Mucosa of descending colon (tissue), 3 donors: Measurements from ENCODE around the gene MCC. TPM values are rescaled to one million over a fixed set of nuclear protein-coding genes. Genes with fewer than 3 reads are reported as not detected.

Source experiments
- ATAC-seq: fragments of 200-7000 bp; cut with Tn5 transposase; one replicate; pipeline ENCODE4 v1.9.1; 2020; ENCODE audit warnings: mild to moderate bottlenecking, moderate library complexity
- DNase-seq, 3 donors: peaks; one replicate each; pipeline ENCODE4 v3.0.0-alpha.2; 2020
- H3K36me3 ChIP-seq: fragments of 200-600 bp; one replicate; pipeline ENCODE4 v1.8.0; 2021; ENCODE audit warnings: low read depth, mild to moderate bottlenecking
- H3K4me1 ChIP-seq: fragments of 200-600 bp; one replicate; pipeline ENCODE4 v1.8.0; 2021; ENCODE audit warnings: low read depth, mild to moderate bottlenecking
- H3K4me3 ChIP-seq: fragments of 200-600 bp; one replicate; pipeline ENCODE4 v1.8.0; 2021; ENCODE audit warnings: mild to moderate bottlenecking
- H3K9me3 ChIP-seq: fragments of 200-600 bp; one replicate; pipeline ENCODE4 v1.8.0; 2021; ENCODE audit warnings: mild to moderate bottlenecking
- CTCF ChIP-seq: fragments of 200-600 bp; IDR thresholded peaks from one replicate; pipeline ENCODE4 v1.8.0; 2022; ENCODE audit warnings: antibody characterized with exemption, mild to moderate bottlenecking
- intact Hi-C, 2 donors: fragments of 100-400 bp; cut with DNase I in 1 of 2; cut with micrococcal nuclease in 1 of 2; formaldehyde crosslinking; loops; one replicate each; pipeline versions ENCODE4 v1.11.0 to v1.11.1; 2022; cut with DNase I, micrococcal nuclease
- total RNA-seq, 3 donors: library from RNA; stranded (reverse); fragmentation: NEBNext Ultra II Directional in 2 of 3; extraction: Animal tissue kit (Norgen Biotek cat#: 25700) in 2 of 3; gene quantifications; one replicate each; pipeline versions ENCODE4 v1.2.1 to v1.2.4, GENCODE V29; 2021 to 2023
- donor health status: DM: no; HTN: no; CAD: no; lungs with moderate emphysema.
- donor health status: DM: no; HTN: no; CAD: no.
- donor health status: DM: no; HTN: yes; CAD: no.

The MCC gene
- total RNA-seq, 3 donors from 2014 or later, result 1.5 to 7.4 (median 4.4) TPM

DNA sequence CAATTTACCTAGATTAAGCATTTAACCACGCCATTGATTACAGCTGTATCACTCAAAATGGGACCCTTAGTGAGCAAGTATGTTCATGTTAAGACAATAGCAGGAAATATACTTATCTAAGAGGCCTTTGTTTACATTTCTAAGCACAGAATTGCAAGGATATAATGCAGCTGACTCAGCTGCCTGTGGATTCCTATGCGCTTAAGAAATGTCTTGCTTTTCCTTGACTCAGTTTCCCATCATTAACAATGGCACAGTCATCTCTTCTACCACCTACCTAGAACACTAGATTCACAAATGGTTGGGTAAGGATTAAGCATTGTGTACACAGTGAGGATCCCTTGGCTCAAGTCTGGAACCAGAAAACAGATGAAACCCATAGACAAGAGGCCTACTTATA, 217.2 kb downstream of the MCC start:
- H3K4me3 ChIP-seq, result no peak overlapping the region
- no peaks in the 10 kb centered on the region for H3K36me3 ChIP-seq
- DNase-seq (no peak), ATAC-seq (no peak)
- no peaks in the 10 kb centered on the region for H3K9me3 ChIP-seq
- no peak for TF ChIP-seq CTCF
- intact Hi-C loops, result no loop called here
- no peaks in the 10 kb centered on the region for H3K4me1 ChIP-seq

GRCh38 chr5:113270086-113270485, 218.2 kb downstream of the MCC start:
- no peak for DNase-seq
- H3K36me3 ChIP-seq, result no peaks in the 10 kb centered on the region
- no peaks in the 10 kb centered on the region for H3K9me3 ChIP-seq
- no peak for TF ChIP-seq CTCF
- no peak overlapping the region for H3K4me3 ChIP-seq
- intact Hi-C loops, result no loop called here
- H3K4me1 ChIP-seq, result no peaks in the 10 kb centered on the region
- ATAC-seq, result no peak

GRCh38 chr5:113269023-113269997, 218.9 kb downstream of the MCC start:
- ATAC-seq (no peak), DNase-seq (no peak)
- Histone ChIP-seq H3K4me1 (no peaks in the 10 kb centered on the region), H3K36me3 (no peaks in the 10 kb centered on the region), H3K4me3 (no peak overlapping the region), H3K9me3 (no peaks in the 10 kb centered on the region)
- intact Hi-C loops, result no loop called here
- TF ChIP-seq CTCF, result no peak

DNA sequence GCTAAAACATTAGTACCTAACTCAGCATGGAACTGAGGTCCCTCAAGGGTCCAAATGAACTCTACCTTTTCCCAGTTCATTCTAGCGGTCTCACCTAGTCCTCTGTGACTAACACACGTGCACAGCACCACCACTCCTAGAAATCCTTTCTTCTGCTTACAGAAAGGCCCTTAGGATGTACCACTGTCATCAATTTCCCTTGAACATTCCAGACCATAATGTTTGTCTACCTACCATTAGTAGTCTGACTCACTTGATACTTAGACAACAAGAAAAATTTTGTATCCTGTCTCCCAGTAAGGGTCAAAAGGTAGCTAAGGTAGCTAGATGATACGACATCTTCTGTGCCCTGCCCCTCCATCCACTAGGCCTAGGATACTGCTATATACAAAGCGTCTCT, 220.0 kb downstream of the MCC start:
- Histone ChIP-seq H3K4me1 (no peaks in the 10 kb centered on the region), H3K36me3 (no peaks in the 10 kb centered on the region), H3K9me3 (no peaks in the 10 kb centered on the region), H3K4me3 (no peak overlapping the region)
- TF ChIP-seq CTCF, result no peak
- DNase-seq (no peak), ATAC-seq (no peak)
- intact Hi-C loops, result no loop called here

GRCh38 chr5:113267361-113267900, 220.8 kb downstream of the MCC start:
- H3K9me3 ChIP-seq, result no peaks in the 10 kb centered on the region
- ATAC-seq, result no peak
- intact Hi-C loops, result no loop called here
- no peak for TF ChIP-seq CTCF
- no peaks in the 10 kb centered on the region for H3K4me1 ChIP-seq
- H3K4me3 ChIP-seq, result no peak overlapping the region
- H3K36me3 ChIP-seq, result no peaks in the 10 kb centered on the region
- DNase-seq, result no peak
